GM18520 (cell line): ENCODE measurements around the gene SIRT3.

Experiments used
- ATAC-seq: cut with Tn5 transposase; IDR thresholded peaks from one replicate; pipeline ENCODE4 v1.9.1; 2021; ENCODE audit not compliant: unreplicated experiment

SIRT3 gene

GRCh38 chr11:217704-218103, 18.4 kb downstream of the SIRT3 start:
- ATAC-seq: no peak

GRCh38 chr11:216081-216974, 19.8 kb downstream of the SIRT3 start:
- no peak for ATAC-seq

- no peak for ATAC-seq
Observed at GRCh38 chr11:215581-216037, 20.5 kb downstream of the SIRT3 start.

- ATAC-seq: no peak
Observed at GRCh38 chr11:214083-214482, 22.1 kb downstream of the SIRT3 start.

- ATAC-seq: no peak
Observed at GRCh38 chr11:213111-213510, 23.0 kb downstream of the SIRT3 start.

GRCh38 chr11:212150-213100, 23.7 kb downstream of the SIRT3 start:
- no peak for ATAC-seq

- ATAC-seq: no peak
Observed at GRCh38 chr11:211741-212140, 24.4 kb downstream of the SIRT3 start.

GRCh38 chr11:211295-211694, 24.8 kb downstream of the SIRT3 start:
- no peak for ATAC-seq

GRCh38 chr11:210803-211180, 25.4 kb downstream of the SIRT3 start:
- ATAC-seq: no peak

GRCh38 chr11:210122-210802, 25.9 kb downstream of the SIRT3 start:
- no peak for ATAC-seq

- ATAC-seq: no peak
Observed at GRCh38 chr11:209275-210121, 26.6 kb downstream of the SIRT3 start.

GRCh38 chr11:208917-209260, 27.3 kb downstream of the SIRT3 start:
- ATAC-seq: no peak

- no peak for ATAC-seq
Observed at GRCh38 chr11:208181-208916, 27.8 kb downstream of the SIRT3 start.

GRCh38 chr11:207863-208180, 28.3 kb downstream of the SIRT3 start:
- ATAC-seq: no peak

- ATAC-seq: peak; percentile 77
Observed at GRCh38 chr11:207208-207862, 28.8 kb downstream of the SIRT3 start, which contains the start of the genes BET1L and RIC8A. TSS of gene BET1L (minus strand) at chr11:207399. CDS start at chr11:207321, 78 bp downstream. TSS of gene RIC8A (plus strand) at chr11:207708. CDS start at chr11:208855, 1,147 bp downstream.

GRCh38 chr11:206526-207207, 29.5 kb downstream of the SIRT3 start:
- peak; percentile 6 for ATAC-seq

- ATAC-seq: no peak
Observed at GRCh38 chr11:206002-206384, 30.1 kb downstream of the SIRT3 start.

GRCh38 chr11:205221-206001, 30.7 kb downstream of the SIRT3 start:
- no peak for ATAC-seq
